ENCODE measurements around the gene SH3BP5L. TPM values are rescaled to one million over a fixed set of nuclear protein-coding genes. Genes with fewer than 3 reads are reported as not detected.
"Not testable (repeated sequence)": the region's sequence is repeated elsewhere in the genome, so short reads cannot be mapped to it uniquely, and the experiment has no call there.

The SH3BP5L gene
- total and polyA plus RNA-seq, 2 experiments from 2014 or later = 14.1 to 34.8 TPM

DNA sequence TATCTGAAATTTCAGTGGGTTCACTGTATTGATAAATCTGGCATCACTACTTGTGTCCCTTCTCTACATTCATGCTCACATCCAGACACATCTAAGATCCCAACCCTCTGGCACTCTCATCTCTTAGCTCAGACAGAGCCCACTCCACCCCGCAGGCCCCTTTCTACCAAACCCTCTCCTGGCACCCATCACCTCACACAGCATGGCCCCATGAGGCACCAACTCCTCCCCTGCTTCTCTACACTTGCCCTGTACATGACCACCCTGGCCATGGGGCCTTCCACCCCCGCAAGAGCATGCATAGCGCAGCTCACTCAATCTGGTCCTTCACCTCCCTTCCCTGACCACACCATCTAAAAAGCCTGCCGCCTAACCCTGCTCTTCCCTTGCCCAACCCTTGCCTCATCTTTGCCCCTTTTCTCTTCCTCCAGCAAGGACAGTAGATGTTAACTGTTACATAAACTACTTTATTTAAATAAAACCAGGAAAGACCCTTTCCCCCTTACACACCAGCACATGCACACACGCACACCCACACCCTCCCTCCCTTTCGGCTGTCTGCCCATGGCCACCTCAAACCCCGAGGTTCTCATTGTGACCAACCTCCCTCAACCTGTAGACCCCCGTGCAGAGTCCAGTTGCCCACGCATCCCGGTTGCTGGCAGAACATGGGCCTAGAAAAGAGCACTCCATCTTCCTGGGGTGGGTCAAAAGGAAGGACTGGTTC lies 15.6 kb downstream of the SH3BP5L start:
- Histone ChIP-seq H3K27ac (no peak overlapping the region), H3K4me1 (ENCODE audit: low read depth) (peaks cover 9% of the 10 kb centered on the region), H3K4me3 (no peak overlapping the region), H3K36me3 (peaks cover 14% of the 10 kb centered on the region), H3K27me3 (no peaks in the 10 kb centered on the region), H3K9me3 (ENCODE audit: low read depth) (no peaks in the 10 kb centered on the region)
- no peak for DNase-seq (ENCODE audit: low read depth in 1 of 2, low spot score in 1 of 2)
- TF ChIP-seq, protein P1, sequence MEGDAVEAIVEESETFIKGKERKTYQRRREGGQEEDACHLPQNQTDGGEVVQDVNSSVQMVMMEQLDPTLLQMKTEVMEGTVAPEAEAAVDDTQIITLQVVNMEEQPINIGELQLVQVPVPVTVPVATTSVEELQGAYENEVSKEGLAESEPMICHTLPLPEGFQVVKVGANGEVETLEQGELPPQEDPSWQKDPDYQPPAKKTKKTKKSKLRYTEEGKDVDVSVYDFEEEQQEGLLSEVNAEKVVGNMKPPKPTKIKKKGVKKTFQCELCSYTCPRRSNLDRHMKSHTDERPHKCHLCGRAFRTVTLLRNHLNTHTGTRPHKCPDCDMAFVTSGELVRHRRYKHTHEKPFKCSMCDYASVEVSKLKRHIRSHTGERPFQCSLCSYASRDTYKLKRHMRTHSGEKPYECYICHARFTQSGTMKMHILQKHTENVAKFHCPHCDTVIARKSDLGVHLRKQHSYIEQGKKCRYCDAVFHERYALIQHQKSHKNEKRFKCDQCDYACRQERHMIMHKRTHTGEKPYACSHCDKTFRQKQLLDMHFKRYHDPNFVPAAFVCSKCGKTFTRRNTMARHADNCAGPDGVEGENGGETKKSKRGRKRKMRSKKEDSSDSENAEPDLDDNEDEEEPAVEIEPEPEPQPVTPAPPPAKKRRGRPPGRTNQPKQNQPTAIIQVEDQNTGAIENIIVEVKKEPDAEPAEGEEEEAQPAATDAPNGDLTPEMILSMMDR (IDR thresholded peaks at IDR 0.05; ENCODE audit: low read depth, low read length) = no peak

DNA sequence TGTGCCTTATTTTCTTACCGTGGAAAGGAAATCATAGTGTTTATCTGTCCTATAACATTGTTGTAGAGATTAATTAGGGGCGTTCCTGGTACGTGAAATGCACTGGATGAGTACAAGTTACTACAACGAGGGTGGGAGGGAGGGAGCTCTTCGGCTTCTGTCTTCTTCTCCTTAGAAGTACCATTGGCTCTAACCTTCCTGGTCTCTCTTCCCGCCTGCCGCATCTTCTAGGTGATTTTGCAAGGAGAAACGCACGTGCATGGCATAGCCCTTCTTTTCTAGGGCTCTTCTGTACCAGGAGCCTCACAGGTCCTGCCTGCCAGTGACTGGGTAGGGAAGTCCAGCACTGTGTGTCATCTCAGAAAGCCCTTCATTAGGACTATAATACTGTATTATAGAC lies 16.8 kb downstream of the SH3BP5L start:
- H3K9me3 ChIP-seq (ENCODE audit: low read depth) = no peaks in the 10 kb centered on the region
- peaks cover 3% of the 10 kb centered on the region for H3K36me3 ChIP-seq
- no peak for DNase-seq (ENCODE audit: low read depth in 1 of 2, low spot score in 1 of 2)
- TF ChIP-seq, protein P1 (IDR thresholded peaks at IDR 0.05; ENCODE audit: low read depth, low read length) = no peak
- no peak overlapping the region for H3K4me3 ChIP-seq
- H3K27ac ChIP-seq = no peak overlapping the region
- peaks cover 9% of the 10 kb centered on the region for H3K4me1 ChIP-seq (ENCODE audit: low read depth)
- no peaks in the 10 kb centered on the region for H3K27me3 ChIP-seq

DNA sequence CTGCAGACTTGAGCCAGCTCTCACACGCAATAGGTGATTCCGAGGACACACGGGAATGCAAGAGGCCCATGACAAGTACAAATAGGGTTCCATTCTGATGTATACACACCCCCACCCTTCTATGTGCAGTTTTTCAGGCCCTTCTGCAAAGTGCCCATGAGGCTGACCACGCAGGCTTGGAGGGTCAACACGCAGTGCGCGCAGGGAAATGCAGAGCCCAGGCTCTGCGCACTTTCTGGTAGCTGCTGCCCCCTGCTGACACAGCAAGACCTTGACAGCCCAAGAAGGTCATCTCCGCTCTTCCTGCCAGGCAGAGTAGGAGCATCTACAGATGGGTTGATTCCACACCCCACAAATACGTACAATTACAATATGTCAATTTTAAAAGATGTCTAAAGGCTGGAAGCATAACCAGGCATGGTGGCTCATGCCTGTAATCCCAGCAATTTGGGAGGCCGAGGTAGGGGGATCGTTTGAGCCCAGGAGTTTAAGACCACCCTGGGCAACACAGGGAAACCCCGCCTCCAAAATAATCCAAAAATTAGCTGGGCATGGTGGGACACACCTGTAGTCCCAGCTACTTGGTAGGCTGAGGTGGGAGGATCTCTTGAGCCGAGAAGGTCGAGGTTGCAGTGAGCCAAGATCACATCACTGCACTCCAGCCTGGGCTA lies 18.5 kb downstream of the SH3BP5L start:
- H3K9me3 ChIP-seq (ENCODE audit: low read depth) = no peaks in the 10 kb centered on the region
- no peaks in the 10 kb centered on the region for H3K36me3 ChIP-seq
- H3K4me3 ChIP-seq = no peak overlapping the region
- H3K4me1 ChIP-seq (ENCODE audit: low read depth) = peaks cover 9% of the 10 kb centered on the region
- H3K27me3 ChIP-seq = no peaks in the 10 kb centered on the region
- peak; percentile 62 to 75 for DNase-seq (ENCODE audit: low read depth in 1 of 2, low spot score in 1 of 2)
- no peak overlapping the region for H3K27ac ChIP-seq
- TF ChIP-seq, protein P1 (IDR thresholded peaks at IDR 0.05; ENCODE audit: low read depth, low read length) = peak; percentile 86

DNA sequence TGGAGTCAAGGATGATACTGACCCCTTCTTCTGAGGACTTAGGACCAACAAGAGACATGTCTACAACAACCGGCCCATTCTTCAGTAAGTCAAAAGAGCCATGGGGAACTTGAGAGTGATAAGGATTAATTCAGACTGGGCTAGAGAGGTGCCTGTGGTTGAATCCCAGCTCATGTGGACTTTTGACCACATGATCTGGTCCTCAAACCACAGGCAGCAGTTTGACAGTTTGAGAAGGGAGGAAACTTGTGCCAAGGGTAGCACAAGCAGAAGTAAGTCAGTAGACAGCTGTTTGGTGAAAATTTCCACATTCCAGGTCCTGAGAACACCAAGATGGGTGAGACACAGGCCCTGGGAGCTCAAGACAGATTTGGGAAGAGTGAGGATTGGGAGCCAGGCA lies 19.8 kb downstream of the SH3BP5L start:
- H3K27me3 ChIP-seq = no peaks in the 10 kb centered on the region
- H3K4me1 ChIP-seq (ENCODE audit: low read depth) = peaks cover 9% of the 10 kb centered on the region
- no peaks in the 10 kb centered on the region for H3K36me3 ChIP-seq
- H3K4me3 ChIP-seq = no peak overlapping the region
- no peaks in the 10 kb centered on the region for H3K9me3 ChIP-seq (ENCODE audit: low read depth)
- TF ChIP-seq, protein P1 (IDR thresholded peaks at IDR 0.05; ENCODE audit: low read depth, low read length) = no peak
- DNase-seq (ENCODE audit: low read depth in 1 of 2, low spot score in 1 of 2) = peak in 1 of 2 donors; percentile 20
- no peak overlapping the region for H3K27ac ChIP-seq

DNA sequence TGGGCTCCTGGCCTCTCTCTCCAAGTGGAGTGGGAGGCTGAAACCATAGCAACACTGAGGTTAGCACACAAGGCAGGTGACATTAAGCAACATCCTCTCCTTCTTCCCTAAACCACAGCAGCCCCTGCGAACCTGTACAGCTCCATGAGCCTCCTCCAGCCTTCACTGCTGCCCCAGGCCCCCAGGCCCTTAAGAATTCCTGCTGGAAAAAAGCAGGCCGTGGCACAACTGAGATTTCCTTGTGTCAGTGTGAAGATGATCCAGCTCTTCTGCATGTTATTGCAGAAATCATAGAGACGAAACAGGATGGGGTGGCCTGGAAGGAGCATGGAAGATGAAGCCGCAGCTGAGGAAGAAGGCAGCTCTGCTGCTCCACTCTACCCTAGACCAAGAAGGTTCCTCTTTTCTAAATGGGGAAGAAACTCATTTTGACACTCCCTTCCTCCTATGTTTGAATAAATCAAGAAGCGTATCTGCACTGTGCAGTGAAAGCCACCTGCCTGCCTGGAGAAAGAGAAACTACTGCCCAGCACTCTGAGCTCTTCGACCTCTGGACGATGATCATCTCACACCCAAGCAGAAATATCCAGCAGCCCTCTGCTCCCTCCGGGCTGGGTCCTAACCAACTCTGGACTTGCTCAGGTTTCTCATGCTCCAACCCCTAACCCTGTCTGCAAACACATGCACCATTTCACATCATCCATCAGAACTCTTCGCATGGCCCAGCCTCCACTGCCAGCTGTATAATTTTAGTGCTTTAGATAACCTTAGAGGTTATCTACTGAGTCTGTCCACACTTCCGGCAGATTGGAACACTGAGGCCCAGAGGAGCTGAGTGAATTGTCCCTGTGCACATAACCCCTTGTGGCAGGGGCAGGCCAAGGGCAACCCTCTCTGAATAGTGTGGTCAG lies 20.7 kb downstream of the SH3BP5L start:
- H3K9me3 ChIP-seq (ENCODE audit: low read depth) = no peaks in the 10 kb centered on the region
- no peaks in the 10 kb centered on the region for H3K36me3 ChIP-seq
- TF ChIP-seq, protein P1 (IDR thresholded peaks at IDR 0.05; ENCODE audit: low read depth, low read length) = no peak
- peak in 1 of 2 donors; percentile 22 for DNase-seq (ENCODE audit: low read depth in 1 of 2, low spot score in 1 of 2)
- peaks cover 9% of the 10 kb centered on the region for H3K4me1 ChIP-seq (ENCODE audit: low read depth)
- H3K27me3 ChIP-seq = no peaks in the 10 kb centered on the region
- peak overlapping the region; percentile 32 for H3K27ac ChIP-seq
- no peak overlapping the region for H3K4me3 ChIP-seq

DNA sequence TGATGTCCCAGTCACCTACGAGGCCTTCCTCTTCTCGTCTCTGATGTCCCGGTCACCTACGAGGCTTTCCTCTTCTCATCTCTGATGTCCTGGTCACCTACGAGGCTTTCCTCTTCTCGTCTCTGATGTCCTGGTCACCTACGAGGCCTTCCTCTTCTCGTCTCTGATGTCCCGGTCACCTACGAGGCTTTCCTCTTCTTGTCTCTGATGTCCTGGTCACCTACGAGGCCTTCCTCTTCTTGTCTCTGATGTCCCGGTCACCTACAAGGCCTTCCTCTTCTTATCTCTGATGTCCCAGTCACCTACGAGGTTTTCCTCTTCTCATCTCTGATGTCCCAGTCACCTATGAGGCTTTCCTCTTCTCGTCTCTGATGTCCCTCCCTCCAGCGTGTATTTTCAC lies 22.2 kb downstream of the SH3BP5L start:
- not testable (repeated sequence) for H3K9me3 ChIP-seq (ENCODE audit: low read depth); H3K4me1 ChIP-seq (ENCODE audit: low read depth); H3K27me3 ChIP-seq; H3K4me3 ChIP-seq; H3K27ac ChIP-seq; H3K36me3 ChIP-seq; DNase-seq (ENCODE audit: low read depth in 1 of 2, low spot score in 1 of 2)
